H1 (cell line): Measurements from ENCODE around the gene KLF13. TPM values are rescaled to one million over a fixed set of nuclear protein-coding genes. Genes with fewer than 3 reads are reported as not detected.

ENCODE experiments used
- CTCF ChIA-PET: fragments of 300-600 bp; sonication (Branson Sonifier 250); formaldehyde crosslinking; loops from one replicate; lab custom pipeline; 2021; ENCODE audit not compliant: partially characterized antibody; lab: Charles Lee
- POLR2A ChIA-PET: fragments of 300-600 bp; sonication (Branson Sonifier 250); formaldehyde crosslinking; loops from one replicate; lab custom pipeline; 2021; ENCODE audit warnings: inconsistent platforms; ENCODE audit not compliant: partially characterized antibody; lab: Charles Lee
- DNase-seq, 2 experiments: peaks; one replicate each; pipeline versions ENCODE4 v3.0.0 to v3.0.0-alpha.2; 2010 to 2022; ENCODE audit warnings: low spot score in 2 of 2, low read depth in 1 of 2, mixed read lengths in 1 of 2
- FAIRE-seq: peaks from 2 replicates; lab custom pipeline; 2011; peaks lifted over from hg19 to GRCh38; lab: Jason Lieb, UNC
- H2AFZ ChIP-seq: 2 replicates; pipeline ENCODE4 v1.8.1; 2012; ENCODE audit warnings: low read length, inconsistent platforms
- H2AK5ac ChIP-seq: 2 replicates; pipeline ENCODE4 v1.6.1; 2013; ENCODE audit warnings: low read depth, low read length
- H2BK120ac ChIP-seq: replicated peaks from 2 replicates; pipeline ENCODE3; 2013; ENCODE audit warnings: low read depth, low read length, inconsistent platforms
- H2BK12ac ChIP-seq: 2 replicates; pipeline ENCODE4 v1.6.1; 2013; ENCODE audit warnings: low read depth, low read length
- H2BK15ac ChIP-seq: 2 replicates; pipeline ENCODE4 v1.6.1; 2013; ENCODE audit warnings: low read length
- H2BK20ac ChIP-seq: 2 replicates; pipeline ENCODE4 v1.6.1; 2013; ENCODE audit warnings: low read length
- H2BK5ac ChIP-seq: 2 replicates; pipeline ENCODE4 v1.6.1; 2013; ENCODE audit warnings: low read depth, low read length
- H3K14ac ChIP-seq: 2 replicates; pipeline ENCODE4 v1.6.1; 2013; ENCODE audit warnings: inconsistent platforms; ENCODE audit not compliant: insufficient read length
- H3K18ac ChIP-seq: 2 replicates; pipeline ENCODE4 v1.6.1; 2013; ENCODE audit warnings: low read length; ENCODE audit errors: extremely low read depth
- H3K23ac ChIP-seq: 2 replicates; pipeline ENCODE4 v1.6.1; 2013; ENCODE audit warnings: inconsistent platforms; ENCODE audit not compliant: insufficient read length
- H3K23me2 ChIP-seq: 2 replicates; pipeline ENCODE4 v1.6.1; 2013; ENCODE audit warnings: low read depth, low read length
- H3K27ac ChIP-seq: 2 replicates; pipeline ENCODE4 v1.6.1; 2011; ENCODE audit warnings: low read depth, low read length, inconsistent platforms
- H3K27me3 ChIP-seq, 4 experiments: replicated peaks in 1 of 4; 1 replicate in 1 of 4; 2 replicates in 3 of 4; pipeline versions ENCODE4 v1.6.1 to v1.8.1; 2011 to 2013; ENCODE audit warnings: low read length in 3 of 4, mild to moderate bottlenecking in 3 of 4, inconsistent platforms in 2 of 4, mixed read lengths in 2 of 4, moderate library complexity in 1 of 4; ENCODE audit not compliant: control insufficient read depth in 3 of 4, insufficient read depth in 3 of 4; ENCODE audit errors: extremely low read depth in 1 of 4
- H3K36me3 ChIP-seq, 4 experiments: 2 replicates each; pipeline versions ENCODE4 v1.6.1 to v1.8.1; 2011 to 2013; ENCODE audit warnings: mild to moderate bottlenecking in 4 of 4, low read length in 3 of 4, moderate library complexity in 2 of 4, control low read depth in 1 of 4, inconsistent platforms in 1 of 4; ENCODE audit not compliant: insufficient read depth in 4 of 4, control insufficient read depth in 2 of 4
- H3K4ac ChIP-seq: replicated peaks from 2 replicates; pipeline ENCODE3; 2013; ENCODE audit warnings: low read length, low read depth, mixed read lengths, inconsistent platforms; ENCODE audit not compliant: insufficient read length
- H3K4me1 ChIP-seq, 4 experiments: replicated peaks in 1 of 4; 1 replicate in 1 of 4; 2 replicates in 3 of 4; pipeline versions ENCODE4 v1.6.1 to v1.8.1; 2011 to 2013; ENCODE audit warnings: low read length in 3 of 4, inconsistent platforms in 2 of 4, mixed read lengths in 1 of 4; ENCODE audit not compliant: insufficient read depth in 4 of 4, control insufficient read depth in 3 of 4
- H3K4me2 ChIP-seq, 2 experiments: 2 replicates each; pipeline versions ENCODE4 v1.6.1 to v1.8.1; 2011 to 2013; ENCODE audit warnings: low read depth in 2 of 2, low read length in 2 of 2, control low read depth in 1 of 2, inconsistent platforms in 1 of 2, mild to moderate bottlenecking in 1 of 2; ENCODE audit not compliant: insufficient read depth in 1 of 2
- H3K4me3 ChIP-seq, 4 experiments: fragments of 200-600, 300-600 bp in 1 of 4; sonication (generic), shearing (Covaris generic), sonication (Bioruptor Twin) in 1 of 4; 2 replicates each; pipeline versions ENCODE4 v1.5.1 to v1.8.1; 2011 to 2016; ENCODE audit warnings: low read length in 4 of 4, low read depth in 3 of 4, control low read depth in 2 of 4, inconsistent platforms in 2 of 4, mild to moderate bottlenecking in 2 of 4, mixed read lengths in 1 of 4, moderate library complexity in 1 of 4; ENCODE audit not compliant: insufficient read depth in 2 of 4; ENCODE audit errors: extremely low read depth in 1 of 4
- H3K56ac ChIP-seq: replicated peaks from 2 replicates; pipeline ENCODE3; 2013; ENCODE audit warnings: low read depth, mild to moderate bottlenecking, mixed read lengths, low read length, inconsistent platforms; ENCODE audit not compliant: insufficient read length
- H3K79me1 ChIP-seq: 2 replicates; pipeline ENCODE4 v1.6.1; 2013; ENCODE audit warnings: low read depth, low read length, control low read depth
- H3K79me2 ChIP-seq, 2 experiments: 2 replicates each; pipeline versions ENCODE4 v1.6.1 to v1.8.1; 2012 to 2013; ENCODE audit warnings: low read length in 2 of 2, mild to moderate bottlenecking in 2 of 2, inconsistent platforms in 1 of 2; ENCODE audit not compliant: insufficient read depth in 2 of 2, control insufficient read depth in 1 of 2
- H3K9ac ChIP-seq, 4 experiments: replicated peaks in 1 of 4; 1 replicate in 1 of 4; 2 replicates in 3 of 4; pipeline versions ENCODE4 v1.6.1 to v1.8.1; 2011 to 2013; ENCODE audit warnings: low read depth in 3 of 4, low read length in 3 of 4, control low read depth in 2 of 4, mild to moderate bottlenecking in 2 of 4, moderate library complexity in 2 of 4, inconsistent platforms in 1 of 4; ENCODE audit errors: extremely low read depth in 1 of 4
- H3K9me3 ChIP-seq, 2 experiments: 2 replicates each; pipeline versions ENCODE4 v1.6.1 to v1.8.1; 2012 to 2013; ENCODE audit warnings: mild to moderate bottlenecking in 2 of 2, moderate library complexity in 2 of 2, control low read depth in 1 of 2, inconsistent platforms in 1 of 2, low read depth in 1 of 2, low read length in 1 of 2, mixed read lengths in 1 of 2; ENCODE audit not compliant: insufficient read depth in 2 of 2
- H4K20me1 ChIP-seq, 2 experiments: replicated peaks in 1 of 2; 2 replicates each; pipeline versions ENCODE3 to v1.8.1; 2011 to 2013; ENCODE audit warnings: inconsistent platforms in 2 of 2, low read length in 2 of 2, mild to moderate bottlenecking in 1 of 2; ENCODE audit not compliant: insufficient read depth in 2 of 2, control insufficient read depth in 1 of 2
- H4K5ac ChIP-seq: 2 replicates; pipeline ENCODE4 v1.6.1; 2013; ENCODE audit warnings: low read length, low read depth, mixed read lengths, inconsistent platforms; ENCODE audit not compliant: insufficient read length
- H4K8ac ChIP-seq: 2 replicates; pipeline ENCODE4 v1.8.0; 2013; ENCODE audit warnings: mild to moderate bottlenecking, moderate library complexity, low read length, inconsistent platforms; ENCODE audit not compliant: insufficient read depth; ENCODE audit errors: extremely low read depth
- H4K91ac ChIP-seq: replicated peaks from 2 replicates; pipeline ENCODE3; 2013; ENCODE audit warnings: low read length, mixed read lengths, inconsistent platforms; ENCODE audit not compliant: insufficient read length
- JUND ChIP-seq: IDR thresholded peaks from 2 replicates; pipeline ENCODE4 v1.6.1; 2011; ENCODE audit warnings: mild to moderate bottlenecking, improper control_type of control experiment, low read length
- KDM4A ChIP-seq: IDR thresholded peaks from one replicate; pipeline ENCODE4 v1.7.1; 2012; ENCODE audit warnings: low read depth, mild to moderate bottlenecking, moderate library complexity, low read length, inconsistent platforms; ENCODE audit not compliant: severe bottlenecking
- MAFK ChIP-seq: IDR thresholded peaks from 2 replicates; pipeline ENCODE4 v1.6.1; 2012; ENCODE audit warnings: low read depth, mild to moderate bottlenecking, improper control_type of control experiment, low read length
- NRF1 ChIP-seq: IDR thresholded peaks from 2 replicates; pipeline ENCODE4 v1.6.1; 2011; ENCODE audit warnings: mild to moderate bottlenecking, low read depth, low read length, improper control_type of control experiment
- RAD21 ChIP-seq, 2 experiments: IDR thresholded peaks in 1 of 2; conservative IDR thresholded peaks in 1 of 2; 2 replicates each; pipeline ENCODE4 v1.6.1; 2011; ENCODE audit warnings: low read depth in 2 of 2, low read length in 2 of 2, improper control_type of control experiment in 1 of 2, inconsistent platforms in 1 of 2, mild to moderate bottlenecking in 1 of 2, moderate library complexity in 1 of 2
- SIN3A ChIP-seq, 2 experiments: IDR thresholded peaks in 1 of 2; conservative IDR thresholded peaks in 1 of 2; 2 replicates each; pipeline ENCODE4 v1.6.1; 2011 to 2012; ENCODE audit warnings: low read length in 2 of 2, improper control_type of control experiment in 1 of 2, low read depth in 1 of 2, mild to moderate bottlenecking in 1 of 2
- SUZ12 ChIP-seq: fragments of 200-600 bp; sonication (generic); IDR thresholded peaks from 2 replicates; pipeline ENCODE4 v1.6.1; 2012; ENCODE audit warnings: mild to moderate bottlenecking, inconsistent platforms, low read length, moderate library complexity, mixed read lengths
- WGBS, 2 experiments: shearing (Covaris generic) in 1 of 2; methylation state at CpG; one replicate each; pipeline versions ENCODE4 v1.1.6 to v1.1.7; 2013 to 2015; ENCODE audit warnings: low lambda C conversion rate in 2 of 2, mixed read lengths in 2 of 2, inconsistent platforms in 1 of 2, low coverage in 1 of 2, missing lambda C conversion rate in 1 of 2; ENCODE audit not compliant: insufficient replicate concordance in 2 of 2, insufficient coverage in 1 of 2, insufficient read length in 1 of 2; ENCODE audit errors: extremely low coverage in 1 of 2, missing lambda C conversion rate in 1 of 2; 5-methylcytosine and 5-hydroxymethylcytosine counted together
- polyA plus RNA-seq, 7 experiments: library from polyadenylated mRNA; depleted of rRNA in 3 of 7; stranded (reverse) in 5 of 7; unstranded in 2 of 7; fragments of >200 nt in 5 of 7; fragments of 200-250 nt in 2 of 7; gene quantifications; 1 replicate in 5 of 7; 2 replicates in 1 of 7; 4 replicates in 1 of 7; pipeline versions ENCODE4 v1.2.1 to v1.2.3, GENCODE V29; 2011 to 2013; ENCODE audit warnings: missing spikeins in 2 of 7, mixed read lengths in 2 of 7
- total RNA-seq: library from RNA; stranded (reverse); fragmentation: NEBNext Ultra II Directional; extraction: Animal tissue kit (Norgen Biotek cat#: 25700); gene quantifications from 2 replicates; pipeline ENCODE4 v1.2.1, GENCODE V29; 2021

KLF13 gene
- total and polyA plus RNA-seq, 2 of the 8 experiments (the other 6 are each of a cell fraction or from before 2014, with no cell fraction given), result 18.3 to 33.4 TPM

GRCh38 chr15:31365032-31365654 is 38.5 kb downstream of the KLF13 start:
- peaks cover 0 to 50% of the 10 kb centered on the region in 2 experiments; a peak in 2 of 4 replicates for H3K79me2 ChIP-seq
- peak overlapping the region; percentile 32; the same call in 1 of the 2 replicates for H3K18ac ChIP-seq
- H4K5ac ChIP-seq, result no peak overlapping the region
- H3K9me3 ChIP-seq, result no peaks in the 10 kb centered on the region
- DNase-seq (no peak), FAIRE-seq (no peak)
- TF ChIP-seq JUND (no peak), SIN3A (conservative IDR thresholded peaks at IDR 0.05 in 1 of 2, IDR thresholded peaks at IDR 0.05 in 1 of 2; ENCODE audit: low read depth in 1 of 2, low read length in 2 of 2) (no peak), NRF1 (no peak), SUZ12 (no peak), RAD21 (IDR thresholded peaks at IDR 0.05 in 1 of 2, conservative IDR thresholded peaks at IDR 0.05 in 1 of 2; ENCODE audit: low read depth in 2 of 2, low read length in 2 of 2) (no peak), MAFK (no peak), KDM4A (no peak)
- no peak overlapping the region; a peak in 1 of 7 replicates for H3K9ac ChIP-seq
- H3K4me3 ChIP-seq, result no peak overlapping the region
- no peak overlapping the region for H3K27ac ChIP-seq
- peaks cover 9 to 57% (median 47%) of the 10 kb centered on the region in 4 experiments for H3K4me1 ChIP-seq
- no peak overlapping the region for H2BK120ac ChIP-seq
- no peak overlapping the region; the same call in 1 of the 2 replicates for H2BK15ac ChIP-seq
- CTCF ChIA-PET, result interaction anchor here (0.7 to 4.1 kb wide), 16 partner anchors 8 to 236 kb away, joined by 3 to 31 read pairs (median 6); no protein-coding TSS in a partner anchor
- peak overlapping the region; percentile 44 for H3K4ac ChIP-seq
- no peak overlapping the region for H2AFZ ChIP-seq
- no peaks in the 10 kb centered on the region for H3K36me3 ChIP-seq
- peaks cover 4 to 14% of the 10 kb centered on the region in 2 experiments for H4K20me1 ChIP-seq
- 0 out of 2 replicates have a peak overlapping the region, but pooled peaks have one; percentile 26 for H2AK5ac ChIP-seq
- H3K23me2 ChIP-seq, result no peaks in the 10 kb centered on the region
- H4K91ac ChIP-seq, result peak overlapping the region; percentile 25
- POLR2A ChIA-PET, result interaction anchor here (1.0 to 1.9 kb wide), 5 partner anchors 10 to 58 kb away, joined by 3 to 6 read pairs (median 4); partner anchors contain the start of gene KLF13
- peak overlapping the region; percentile 10; the same call in 1 of the 2 replicates for H2BK5ac ChIP-seq
- peak overlapping the region; percentile 33 to 37 for H3K4me2 ChIP-seq
- 79% methylated on average over 9 of the region's 10 CpGs; no CpG with 5 or more reads in 1 of the 2 experiments for WGBS, 2 experiments
- H2BK20ac ChIP-seq, result peak overlapping the region; percentile 5; the same call in 1 of the 2 replicates
- H3K56ac ChIP-seq, result no peak overlapping the region
- 0 out of 2 replicates have a peak overlapping the region, but pooled peaks have one; percentile 68 for H2BK12ac ChIP-seq
- peaks cover 19% of the 10 kb centered on the region for H3K79me1 ChIP-seq
- H4K8ac ChIP-seq, result no peak overlapping the region
- H3K23ac ChIP-seq, result no peak overlapping the region
- H3K14ac ChIP-seq, result no peak overlapping the region
- no peaks in the 10 kb centered on the region for H3K27me3 ChIP-seq
